Measurements from ENCODE around the gene DPEP1. TPM values are rescaled to one million over a fixed set of nuclear protein-coding genes. Genes with fewer than 3 reads are reported as not detected.

The DPEP1 gene
- total and polyA plus RNA-seq, 2 experiments from 2014 or later = not detected

DNA sequence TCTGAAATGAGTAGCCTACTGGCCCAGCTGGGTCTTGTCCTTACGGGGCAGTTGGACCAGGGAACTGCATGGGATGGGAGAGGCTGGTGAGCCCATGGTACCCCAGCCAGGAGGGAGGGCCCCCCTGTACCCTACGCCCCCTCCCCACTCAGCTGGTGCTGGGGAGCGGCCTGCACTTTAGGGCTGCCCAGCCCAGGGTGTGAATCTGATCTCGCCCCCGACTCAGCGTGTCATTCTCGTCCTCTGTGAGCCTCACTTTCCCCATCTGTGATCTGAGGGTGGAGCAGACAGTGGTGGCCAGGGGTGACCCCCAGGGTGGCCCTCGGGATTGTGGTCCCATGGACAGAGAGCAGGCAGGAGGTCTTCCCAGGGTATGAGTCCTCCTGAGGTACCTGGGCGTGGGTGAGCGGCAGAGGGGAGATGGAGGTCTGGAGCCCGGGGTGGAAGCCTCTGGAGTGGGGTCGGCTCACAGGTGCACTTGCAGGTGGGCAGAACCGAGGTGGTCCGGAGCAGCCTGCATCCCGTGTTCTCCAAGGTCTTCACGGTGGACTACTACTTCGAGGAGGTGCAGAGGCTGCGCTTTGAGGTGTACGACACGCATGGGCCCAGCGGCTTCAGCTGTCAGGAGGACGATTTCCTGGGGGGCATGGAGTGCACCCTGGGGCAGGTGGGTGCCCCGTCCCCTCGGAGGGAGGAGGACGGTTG is 36.2 kb upstream of the DPEP1 start:
- Histone ChIP-seq H3F3A (ENCODE audit: insufficient read depth) (peaks cover 16% of the 10 kb centered on the region), H3K4me2 (ENCODE audit: unreplicated experiment) (no peak overlapping the region), H3K79me2 (ENCODE audit: insufficient read depth) (no peaks in the 10 kb centered on the region), H3K4me3 (no peak overlapping the region), H3K9ac (no peak overlapping the region), H3K36me3 (ENCODE audit: low read depth) (no peaks in the 10 kb centered on the region), H4K20me1 (ENCODE audit: insufficient read depth) (no peaks in the 10 kb centered on the region), H3K4me1 (ENCODE audit: insufficient read depth) (peaks cover 12% of the 10 kb centered on the region), H3K27me3 (replicated peaks; ENCODE audit: insufficient read depth) (no peaks in the 10 kb centered on the region), H3K9me2 (ENCODE audit: insufficient read depth) (no peaks in the 10 kb centered on the region), H2AFZ (no peak overlapping the region), H3K27ac (no peak overlapping the region), H3K9me3 (ENCODE audit: low read depth) (no peaks in the 10 kb centered on the region)
- peak; percentile 45 for DNase-seq
- TF ChIP-seq EZH2phosphoT487 (IDR thresholded peaks at IDR 0.05; ENCODE audit: insufficient read depth, low read depth) (no peak), EZH2 (IDR thresholded peaks at IDR 0.05; ENCODE audit: insufficient read depth, poor library complexity, severe bottlenecking) (no peak)
- 87 to 90% methylated on average over 22 to 25 of the region's 25 CpGs for WGBS, 2 experiments (ENCODE audit: low coverage in 1 of 2, low lambda C conversion rate in 2 of 2, missing lambda C conversion rate in 2 of 2)
- in situ Hi-C loops (cut with MboI) = no loop called here

DNA sequence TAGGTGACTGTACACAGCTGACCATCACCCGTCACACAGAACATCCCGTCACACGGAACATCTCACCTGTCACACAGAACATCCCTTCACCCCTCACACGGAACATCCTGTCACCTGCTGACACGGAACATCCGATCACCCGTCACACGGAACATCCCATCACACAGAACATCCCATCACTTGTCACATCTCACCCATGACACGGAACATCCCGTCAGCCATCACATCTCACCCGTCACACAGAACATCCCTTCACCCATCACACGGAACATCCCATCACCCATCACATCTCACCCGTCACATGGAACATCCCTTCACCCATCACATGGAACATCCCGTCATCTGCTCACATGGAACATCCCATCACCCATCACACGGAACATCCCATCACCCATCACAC is 34.1 kb upstream of the DPEP1 start:
- 88 to 91% methylated on average over 14 to 15 of the region's 15 CpGs for WGBS, 2 experiments (ENCODE audit: low coverage in 1 of 2, low lambda C conversion rate in 2 of 2, missing lambda C conversion rate in 2 of 2)
- in situ Hi-C loops (cut with MboI) = no loop called here
- H3K27me3 ChIP-seq (replicated peaks; ENCODE audit: insufficient read depth) = no peaks in the 10 kb centered on the region

DNA sequence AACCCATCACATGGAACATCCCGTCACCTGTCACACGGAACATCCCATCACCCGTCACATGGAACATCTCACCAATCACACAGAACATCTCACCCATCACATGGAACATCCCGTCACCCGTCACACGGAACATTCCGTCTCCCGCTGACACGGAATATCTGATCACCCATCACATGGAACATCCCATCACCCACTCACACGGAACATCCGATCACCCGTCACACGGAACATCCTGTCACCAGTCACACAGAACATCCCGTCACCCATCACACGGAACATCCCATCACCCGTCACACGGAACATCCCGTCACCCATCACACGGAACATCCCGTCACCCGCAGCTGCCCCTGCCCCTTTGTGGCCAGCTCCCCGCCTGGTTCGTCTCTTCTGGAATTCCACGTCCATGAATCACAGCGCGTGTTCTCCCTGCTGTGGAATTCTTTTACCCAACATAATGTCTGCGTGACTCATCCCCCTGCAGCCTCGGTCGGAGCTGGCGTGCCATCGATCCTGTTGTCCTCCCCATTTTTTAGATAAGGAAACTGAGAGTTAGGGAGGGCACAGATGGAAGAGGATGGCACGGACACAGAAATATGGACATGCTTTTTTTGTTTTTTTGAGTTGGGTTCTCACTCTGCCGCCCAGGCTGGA is 32.3 kb upstream of the DPEP1 start:
- no peaks in the 10 kb centered on the region for H4K20me1 ChIP-seq (ENCODE audit: insufficient read depth)
- no peaks in the 10 kb centered on the region for H3K36me3 ChIP-seq (ENCODE audit: low read depth)
- H3K4me1 ChIP-seq (ENCODE audit: insufficient read depth) = peaks cover 16% of the 10 kb centered on the region
- TF ChIP-seq EZH2 (IDR thresholded peaks at IDR 0.05; ENCODE audit: insufficient read depth, poor library complexity, severe bottlenecking) (no peak), EZH2phosphoT487 (IDR thresholded peaks at IDR 0.05; ENCODE audit: insufficient read depth, low read depth) (no peak)
- H3K4me2 ChIP-seq (ENCODE audit: unreplicated experiment) = no peak overlapping the region
- no peak overlapping the region for H3K9ac ChIP-seq
- H3K27me3 ChIP-seq (replicated peaks; ENCODE audit: insufficient read depth) = no peaks in the 10 kb centered on the region
- 51 to 55% methylated on average over 28 to 33 of the region's 33 CpGs for WGBS, 2 experiments (ENCODE audit: low coverage in 1 of 2, low lambda C conversion rate in 2 of 2, missing lambda C conversion rate in 2 of 2)
- in situ Hi-C loops (cut with MboI) = no loop called here
- no peaks in the 10 kb centered on the region for H3K9me3 ChIP-seq (ENCODE audit: low read depth)
- peak; percentile 99 for DNase-seq
- H3K27ac ChIP-seq = peak overlapping the region; percentile 75
- no peak overlapping the region for H2AFZ ChIP-seq
- H3K79me2 ChIP-seq (ENCODE audit: insufficient read depth) = no peaks in the 10 kb centered on the region
- H3K4me3 ChIP-seq = no peak overlapping the region
- H3K9me2 ChIP-seq (ENCODE audit: insufficient read depth) = no peaks in the 10 kb centered on the region
- peaks cover 16% of the 10 kb centered on the region for H3F3A ChIP-seq (ENCODE audit: insufficient read depth)

More for the DNA sequence above, 34.1 kb upstream of the DPEP1 start:
- H3F3A ChIP-seq (ENCODE audit: insufficient read depth) = peaks cover 16% of the 10 kb centered on the region
- H3K4me1 ChIP-seq (ENCODE audit: insufficient read depth) = peaks cover 16% of the 10 kb centered on the region
- H3K4me2 ChIP-seq (ENCODE audit: unreplicated experiment) = no peak overlapping the region
- H3K4me3 ChIP-seq = no peak overlapping the region
- H2AFZ ChIP-seq = no peak overlapping the region
- no peaks in the 10 kb centered on the region for H3K36me3 ChIP-seq (ENCODE audit: low read depth)
- DNase-seq = no peak
- no peaks in the 10 kb centered on the region for H3K9me2 ChIP-seq (ENCODE audit: insufficient read depth)
- H3K79me2 ChIP-seq (ENCODE audit: insufficient read depth) = no peaks in the 10 kb centered on the region
- TF ChIP-seq EZH2 (IDR thresholded peaks at IDR 0.05; ENCODE audit: insufficient read depth, poor library complexity, severe bottlenecking) (no peak), EZH2phosphoT487 (IDR thresholded peaks at IDR 0.05; ENCODE audit: insufficient read depth, low read depth) (no peak)
- no peaks in the 10 kb centered on the region for H4K20me1 ChIP-seq (ENCODE audit: insufficient read depth)
- H3K9me3 ChIP-seq (ENCODE audit: low read depth) = no peaks in the 10 kb centered on the region
- H3K27ac ChIP-seq = no peak overlapping the region
- H3K9ac ChIP-seq = no peak overlapping the region

DNA sequence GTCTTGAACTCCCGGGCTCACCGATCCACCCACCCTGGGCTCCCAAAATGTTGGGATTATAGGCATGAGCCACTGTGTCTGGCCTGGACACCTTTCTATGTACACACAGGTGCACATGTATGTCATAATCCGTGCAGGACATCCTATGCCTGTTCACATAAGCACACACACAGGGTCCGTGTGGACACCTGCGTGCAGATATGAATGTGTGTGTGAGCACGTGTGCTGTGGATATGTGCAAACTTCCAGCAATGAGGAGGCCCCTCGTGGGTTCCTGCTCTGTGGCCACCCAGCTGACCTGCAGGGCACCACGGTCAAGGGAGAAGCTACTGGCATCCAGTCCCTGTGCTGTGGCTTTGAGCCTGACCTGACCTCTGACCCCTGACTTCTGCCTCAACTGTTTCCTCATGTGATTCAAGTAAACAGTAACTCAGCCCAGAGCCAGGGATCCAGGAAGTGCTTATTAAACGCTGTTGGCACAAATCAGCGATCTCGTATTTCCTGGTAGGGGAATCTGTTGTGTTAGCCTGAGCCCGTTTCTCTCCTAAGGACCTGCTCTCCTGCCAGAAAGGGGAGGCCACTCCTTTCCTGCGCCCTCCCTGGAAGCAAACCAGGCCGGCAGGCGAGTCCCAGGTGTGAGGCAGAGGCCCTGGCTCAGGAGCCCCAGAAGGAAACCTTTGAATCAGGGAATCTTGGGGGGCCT is 31.4 kb upstream of the DPEP1 start:
- TF ChIP-seq EZH2phosphoT487 (IDR thresholded peaks at IDR 0.05; ENCODE audit: insufficient read depth, low read depth) (no peak), EZH2 (IDR thresholded peaks at IDR 0.05; ENCODE audit: insufficient read depth, poor library complexity, severe bottlenecking) (no peak)
- no peak overlapping the region for H3K4me3 ChIP-seq
- peak overlapping the region; percentile 75 for H3K27ac ChIP-seq
- H3K9ac ChIP-seq = peak overlapping the region; percentile 46; the same call in 1 of the 2 replicates
- peak overlapping the region; percentile 45 for H2AFZ ChIP-seq
- H3K27me3 ChIP-seq (replicated peaks; ENCODE audit: insufficient read depth) = no peaks in the 10 kb centered on the region
- in situ Hi-C loops (cut with MboI) = no loop called here
- peaks cover 16% of the 10 kb centered on the region for H3F3A ChIP-seq (ENCODE audit: insufficient read depth)
- 58 to 62% methylated on average over 15 of the region's 15 CpGs for WGBS, 2 experiments (ENCODE audit: low coverage in 1 of 2, low lambda C conversion rate in 2 of 2, missing lambda C conversion rate in 2 of 2)
- no peaks in the 10 kb centered on the region for H3K9me2 ChIP-seq (ENCODE audit: insufficient read depth)
- H3K4me2 ChIP-seq (ENCODE audit: unreplicated experiment) = peak overlapping the region; percentile 30
- no peaks in the 10 kb centered on the region for H3K9me3 ChIP-seq (ENCODE audit: low read depth)
- H3K36me3 ChIP-seq (ENCODE audit: low read depth) = no peaks in the 10 kb centered on the region
- H4K20me1 ChIP-seq (ENCODE audit: insufficient read depth) = no peaks in the 10 kb centered on the region
- peaks cover 16% of the 10 kb centered on the region for H3K4me1 ChIP-seq (ENCODE audit: insufficient read depth)
- H3K79me2 ChIP-seq (ENCODE audit: insufficient read depth) = no peaks in the 10 kb centered on the region
- DNase-seq = peak; percentile 63
